ENCODE data around the gene RLF. TPM values are rescaled to one million over a fixed set of nuclear protein-coding genes. Genes with fewer than 3 reads are reported as not detected.

The RLF gene
- total and polyA plus RNA-seq, 9 of the 15 experiments (the other 6 are each of a cell fraction or from before 2014, with no cell fraction given), result 3.6 to 35.0 (median 21.2) TPM

- TF ChIP-seq ADNP (tag; IDR thresholded peaks at IDR 0.05) (peak; percentile 68), TRIM24 (IDR thresholded peaks at IDR 0.05) (peak in 1 of 2 experiments; percentile 63; a peak in 1 of 4 replicates), SMARCE1 (IDR thresholded peaks at IDR 0.05) (peak; percentile 60; the same call in 1 of the 2 replicates), DACH1 (IDR thresholded peaks at IDR 0.05; ENCODE audit: partially characterized antibody) (peak; percentile 51), FOXJ2 (tag; IDR thresholded peaks at IDR 0.05) (peak; percentile 52; the same call in 1 of the 2 replicates), LEF1 (IDR thresholded peaks at IDR 0.05) (peak; percentile 60; the same call in 1 of the 2 replicates), CBFA2T2 (conservative IDR thresholded peaks at IDR 0.05) (peak; percentile 89), TCF3 (CRISPR knock-in tag; IDR thresholded peaks at IDR 0.05) (peak; percentile 88), ZNF561 (CRISPR knock-in tag; conservative IDR thresholded peaks at IDR 0.05) (no peak), SAFB2 (IDR thresholded peaks at IDR 0.05; ENCODE audit: borderline replicate concordance, low read depth, low read length, severe bottlenecking) (no peak), HDGF (IDR thresholded peaks at IDR 0.05) (no peak), DDX20 (tag; IDR thresholded peaks at IDR 0.05; ENCODE audit: low read depth) (0 out of 2 replicates have a peak, but pooled peaks have one; percentile 30), RREB1 (CRISPR knock-in tag; IDR thresholded peaks at IDR 0.05) (no peak), MEF2D (tag; conservative IDR thresholded peaks at IDR 0.05; ENCODE audit: low read depth) (no peak)
These were observed 61.0 kb downstream of the RLF start (continued) for GRCh38 chr1:40221977-40222772.
